DOHH2 (cell line): ENCODE results near the gene ENC1.

ENCODE experiments used
- EZH2phosphoT487 ChIP-seq: fragments of 200-600 bp; sonication (generic); IDR thresholded peaks from 2 replicates; pipeline ENCODE4 v1.6.1; 2017; ENCODE audit warnings: borderline replicate concordance, mild to moderate bottlenecking, antibody characterized with exemption, low read length, moderate library complexity, mixed read lengths
- TF ChIP-seq, protein P1 (sequence below): fragments of 200-600 bp; sonication (generic); IDR thresholded peaks from one replicate; pipeline ENCODE4 v1.5.1; 2014; ENCODE audit warnings: antibody characterized with exemption, mild to moderate bottlenecking, low read depth, low read length; ENCODE audit not compliant: poor library complexity, severe bottlenecking

- TF ChIP-seq, protein P1, sequence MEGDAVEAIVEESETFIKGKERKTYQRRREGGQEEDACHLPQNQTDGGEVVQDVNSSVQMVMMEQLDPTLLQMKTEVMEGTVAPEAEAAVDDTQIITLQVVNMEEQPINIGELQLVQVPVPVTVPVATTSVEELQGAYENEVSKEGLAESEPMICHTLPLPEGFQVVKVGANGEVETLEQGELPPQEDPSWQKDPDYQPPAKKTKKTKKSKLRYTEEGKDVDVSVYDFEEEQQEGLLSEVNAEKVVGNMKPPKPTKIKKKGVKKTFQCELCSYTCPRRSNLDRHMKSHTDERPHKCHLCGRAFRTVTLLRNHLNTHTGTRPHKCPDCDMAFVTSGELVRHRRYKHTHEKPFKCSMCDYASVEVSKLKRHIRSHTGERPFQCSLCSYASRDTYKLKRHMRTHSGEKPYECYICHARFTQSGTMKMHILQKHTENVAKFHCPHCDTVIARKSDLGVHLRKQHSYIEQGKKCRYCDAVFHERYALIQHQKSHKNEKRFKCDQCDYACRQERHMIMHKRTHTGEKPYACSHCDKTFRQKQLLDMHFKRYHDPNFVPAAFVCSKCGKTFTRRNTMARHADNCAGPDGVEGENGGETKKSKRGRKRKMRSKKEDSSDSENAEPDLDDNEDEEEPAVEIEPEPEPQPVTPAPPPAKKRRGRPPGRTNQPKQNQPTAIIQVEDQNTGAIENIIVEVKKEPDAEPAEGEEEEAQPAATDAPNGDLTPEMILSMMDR: no peak
- TF ChIP-seq EZH2phosphoT487: no peak
Observed at GRCh38 chr5:74625742-74626241, 14.7 kb downstream of the ENC1 start.
